Measurements from ENCODE around the gene TNFRSF19. TPM values are rescaled to one million over a fixed set of nuclear protein-coding genes. Genes with fewer than 3 reads are reported as not detected.

The TNFRSF19 gene
- total and polyA plus RNA-seq, 12 donors, result 17.8 to 49.6 (median 30.6) TPM

- H3K9me3 ChIP-seq, result no peaks in the 10 kb centered on the region
- H3K4me3 ChIP-seq, result peak overlapping the region in 6 of 10 donors; percentile 6 to 26 (median 18)
- peaks cover 0 to 46% (median 40%) of the 10 kb centered on the region in 9 donors for H3K4me1 ChIP-seq
- peak overlapping the region; percentile 0 to 85 (median 55) for H3K27ac ChIP-seq
- 29 to 47% methylated on average over 3 of the region's 3 CpGs for WGBS, 2 donors
- TF ChIP-seq CTCF (IDR thresholded peaks at IDR 0.05), result no peak
- no peaks in the 10 kb centered on the region for H3K27me3 ChIP-seq
- ATAC-seq (peak; percentile 22 to 68 (median 52)), DNase-seq (peak; percentile 34 to 49)
- intact Hi-C loops (cut with DNase I), result loop anchor here in 1 of 10 donors (5.0 kb wide), 1 partner anchor 47 kb away; no protein-coding TSS in a partner anchor
- peaks cover 0 to 22% (median 0%) of the 10 kb centered on the region in 9 donors for H3K36me3 ChIP-seq
Measured at GRCh38 chr13:23609874-23610576, 39.8 kb downstream of the TNFRSF19 start.

- peak in 1 of 2 donors; percentile 68 for DNase-seq
- Histone ChIP-seq H3K27ac (peak overlapping the region in 7 of 10 donors; percentile 0 to 85 (median 68)), H3K27me3 (no peaks in the 10 kb centered on the region), H3K36me3 (peaks cover 0 to 32% (median 0%) of the 10 kb centered on the region in 9 donors), H3K4me3 (no peak overlapping the region), H3K4me1 (peaks cover 0 to 46% (median 40%) of the 10 kb centered on the region in 9 donors), H3K9me3 (no peaks in the 10 kb centered on the region)
- WGBS, 2 donors, result 51 to 54% methylated on average over 2 of the region's 2 CpGs
- peak; percentile 66 to 79 (median 73) for ATAC-seq
- no peak for TF ChIP-seq CTCF (IDR thresholded peaks at IDR 0.05)
- intact Hi-C loops (cut with DNase I), result loop anchor here in 1 of 10 donors (5.0 kb wide), 1 partner anchor 46 kb away; no protein-coding TSS in a partner anchor
Measured at GRCh38 chr13:23610966-23611491, 40.8 kb downstream of the TNFRSF19 start.

GRCh38 chr13:23612182-23612581 lies 42.0 kb downstream of the TNFRSF19 start:
- DNase-seq (no peak), ATAC-seq (no peak)
- Histone ChIP-seq H3K27me3 (no peaks in the 10 kb centered on the region), H3K9me3 (no peaks in the 10 kb centered on the region), H3K4me1 (peaks cover 0 to 50% (median 42%) of the 10 kb centered on the region in 9 donors), H3K4me3 (no peak overlapping the region), H3K36me3 (peaks cover 0 to 43% (median 0%) of the 10 kb centered on the region in 9 donors), H3K27ac (no peak overlapping the region)
- WGBS, 2 donors, result 96 to 100% methylated on average over 1 of the region's 1 CpG
- intact Hi-C loops (cut with DNase I), result loop anchor here in 1 of 10 donors (5.0 kb wide), 1 partner anchor 45 kb away; no protein-coding TSS in a partner anchor
- no peak for TF ChIP-seq CTCF (IDR thresholded peaks at IDR 0.05)

GRCh38 chr13:23612731-23613130 lies 42.5 kb downstream of the TNFRSF19 start:
- Histone ChIP-seq H3K27ac (no peak overlapping the region), H3K4me3 (no peak overlapping the region), H3K4me1 (peaks cover 0 to 53% (median 46%) of the 10 kb centered on the region in 9 donors), H3K27me3 (no peaks in the 10 kb centered on the region), H3K36me3 (peaks cover 0 to 49% (median 0%) of the 10 kb centered on the region in 9 donors), H3K9me3 (no peaks in the 10 kb centered on the region)
- DNase-seq, result no peak
- WGBS, 2 donors, result 86 to 88% methylated on average over 2 of the region's 2 CpGs
- TF ChIP-seq CTCF (IDR thresholded peaks at IDR 0.05), result no peak
- intact Hi-C loops (cut with DNase I), result loop anchor here in 1 of 10 donors (5.0 kb wide), 1 partner anchor 45 kb away; no protein-coding TSS in a partner anchor
- no peak for ATAC-seq
